Natural killer cell (primary cell): ENCODE data around the gene CD1D. TPM values are rescaled to one million over a fixed set of nuclear protein-coding genes. Genes with fewer than 3 reads are reported as not detected.

ENCODE experiments used
- ATAC-seq, 3 donors: fragments of 150-1000 bp in 2 of 3; fragments of 200-7000 bp in 1 of 3; cut with Tn5 transposase; 1 replicate in 1 of 3; 2 replicates in 2 of 3; pipeline ENCODE4 v1.10.0; 2021; ENCODE audit warnings: mild to moderate bottlenecking in 2 of 3, moderate library complexity in 2 of 3
- DNase-seq, 2 donors: peaks; one replicate each; pipeline versions ENCODE4 v3.0.0 to v3.0.0-alpha.2; 2013 to 2021; ENCODE audit warnings: mixed read lengths in 1 of 2
- H3K27ac ChIP-seq: one replicate; pipeline ENCODE4 v1.5.1; 2013; ENCODE audit warnings: mild to moderate bottlenecking, low read length
- H3K27me3 ChIP-seq: one replicate; pipeline ENCODE4 v1.6.1; 2013; ENCODE audit warnings: low read length; ENCODE audit not compliant: control insufficient read depth, insufficient read depth
- H3K36me3 ChIP-seq: one replicate; pipeline ENCODE4 v1.6.1; 2013; ENCODE audit warnings: low read length; ENCODE audit not compliant: control insufficient read depth, insufficient read depth
- H3K4me1 ChIP-seq: one replicate; pipeline ENCODE4 v1.6.1; 2013; ENCODE audit warnings: low read length; ENCODE audit not compliant: control insufficient read depth, insufficient read depth
- H3K4me3 ChIP-seq: one replicate; pipeline ENCODE4 v1.5.1; 2013; ENCODE audit warnings: low read length
- H3K9me3 ChIP-seq: one replicate; pipeline ENCODE4 v1.6.1; 2013; ENCODE audit warnings: low read length; ENCODE audit not compliant: control insufficient read depth, insufficient read depth
- H3K27ac Mint-ChIP-seq, 2 donors: one replicate each; pipeline ENCODE4 v1.8.0; 2022; ENCODE audit warnings: mild to moderate bottlenecking in 2 of 2, mixed read lengths in 2 of 2, moderate library complexity in 1 of 2
- H3K27me3 Mint-ChIP-seq, 2 donors: one replicate each; pipeline ENCODE4 v1.8.0; 2022; ENCODE audit warnings: low read depth in 2 of 2, mixed read lengths in 2 of 2
- H3K36me3 Mint-ChIP-seq: one replicate; pipeline ENCODE4 v1.8.0; 2022; ENCODE audit warnings: mixed read lengths
- H3K4me1 Mint-ChIP-seq, 2 donors: one replicate each; pipeline ENCODE4 v1.8.0; 2022; ENCODE audit warnings: mixed read lengths in 2 of 2
- H3K4me3 Mint-ChIP-seq: one replicate; pipeline ENCODE4 v1.8.0; 2022; ENCODE audit warnings: mild to moderate bottlenecking, moderate library complexity, mixed read lengths
- H3K9me3 Mint-ChIP-seq, 2 donors: one replicate each; pipeline ENCODE4 v1.8.0; 2022; ENCODE audit warnings: mixed read lengths in 2 of 2
- CTCF ChIP-seq: fragments of 200-600 bp; IDR thresholded peaks from one replicate; pipeline ENCODE4 v1.8.0; 2022; ENCODE audit warnings: antibody characterized with exemption
- WGBS: methylation state at CpG from one replicate; pipeline ENCODE4 v1.1.7; 2013; ENCODE audit warnings: missing lambda C conversion rate; ENCODE audit not compliant: insufficient coverage; 5-methylcytosine and 5-hydroxymethylcytosine counted together
- intact Hi-C: fragments of 100-400 bp; cut with micrococcal nuclease; formaldehyde crosslinking; loops from one replicate; pipeline ENCODE4 v1.14.2; 2022
- total RNA-seq, 4 donors: library from RNA; stranded (reverse); fragments of 120-200 nt in 1 of 4; gene quantifications; one replicate each; pipeline versions ENCODE4 v1.2.3 to v1.2.4, GENCODE V29; 2013 to 2022

Gene CD1D
- total RNA-seq, 3 donors from 2014 or later (not counting 1 experiment from before 2014, with no cell fraction given): 0.48 to 1.5 (median 0.52) TPM

GRCh38 chr1:158147869-158148268 is 32.8 kb upstream of the CD1D start:
- 77% methylated on average over 3 of the region's 3 CpGs for WGBS
- TF ChIP-seq CTCF: no peak
- Mint-ChIP-seq H3K27ac (peak overlapping the region in 1 of 2 donors; percentile 89), H3K4me3 (peak overlapping the region; percentile 55), H3K36me3 (no peaks in the 10 kb centered on the region), H3K27me3 (peaks cover 2 to 6% of the 10 kb centered on the region in 2 donors), H3K4me1 (peaks cover 30 to 35% of the 10 kb centered on the region in 2 donors), H3K9me3 (no peaks in the 10 kb centered on the region)
- DNase-seq: no peak
- Histone ChIP-seq H3K4me1 (peaks cover 17% of the 10 kb centered on the region), H3K9me3 (no peaks in the 10 kb centered on the region), H3K4me3 (no peak overlapping the region), H3K36me3 (no peaks in the 10 kb centered on the region), H3K27me3 (no peaks in the 10 kb centered on the region), H3K27ac (no peak overlapping the region)
- intact Hi-C loops: no loop called here
- ATAC-seq: no peak

DNA sequence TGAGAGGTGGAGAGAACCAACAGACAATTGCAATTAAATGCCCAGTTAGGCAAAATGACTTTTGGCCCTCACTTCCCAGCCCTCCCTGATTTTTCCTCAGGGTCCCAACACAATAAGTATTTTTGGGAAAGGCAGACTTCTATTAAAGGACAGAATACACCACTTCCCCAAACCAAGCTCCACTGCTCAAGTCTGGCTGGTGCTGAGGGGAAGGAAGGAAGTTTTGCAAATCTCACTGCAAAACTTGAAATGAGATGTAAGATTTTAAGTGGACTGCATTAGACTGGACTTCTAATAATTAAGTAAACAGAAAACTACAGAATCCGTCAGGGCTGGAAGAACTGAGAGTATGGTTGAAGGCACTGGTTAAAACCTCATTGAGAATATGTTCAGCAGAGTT is 32.2 kb upstream of the CD1D start:
- WGBS: 28% methylated on average over 1 of the region's 1 CpG
- no peaks in the 10 kb centered on the region for H3K9me3 ChIP-seq
- Mint-ChIP-seq H3K4me1 (peaks cover 30 to 35% of the 10 kb centered on the region in 2 donors), H3K27me3 (peaks cover 5 to 12% of the 10 kb centered on the region in 2 donors), H3K4me3 (peak overlapping the region; percentile 99), H3K36me3 (no peaks in the 10 kb centered on the region), H3K27ac (peak overlapping the region; percentile 89 to 93), H3K9me3 (no peaks in the 10 kb centered on the region)
- intact Hi-C loops: no loop called here
- ATAC-seq (peak in 1 of 3 donors; percentile 38), DNase-seq (no peak)
- no peaks in the 10 kb centered on the region for H3K27me3 ChIP-seq
- H3K4me3 ChIP-seq: no peak overlapping the region
- no peak for TF ChIP-seq CTCF
- H3K36me3 ChIP-seq: no peaks in the 10 kb centered on the region
- peaks cover 17% of the 10 kb centered on the region for H3K4me1 ChIP-seq
- no peak overlapping the region for H3K27ac ChIP-seq

DNA sequence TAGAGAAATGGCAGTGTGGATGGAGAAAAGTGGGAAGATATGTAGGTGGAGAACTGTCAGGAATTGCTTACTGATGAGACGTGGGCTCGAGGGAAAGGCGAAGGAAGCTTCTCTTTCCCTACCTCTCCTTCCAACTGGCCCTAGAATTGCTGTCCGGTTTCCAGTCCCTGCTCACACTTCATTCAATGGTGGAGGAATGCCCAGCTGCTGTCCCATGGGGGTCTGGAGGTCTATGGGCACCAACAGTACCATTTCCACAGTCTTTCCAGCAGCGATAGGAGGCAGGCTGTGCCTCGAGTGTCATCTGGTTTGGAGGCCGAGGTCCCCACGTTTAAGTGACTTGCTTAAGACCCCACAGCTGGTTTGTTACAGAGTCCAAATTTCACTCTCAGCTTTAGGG is 31.5 kb upstream of the CD1D start:
- H3K9me3 ChIP-seq: no peaks in the 10 kb centered on the region
- peak overlapping the region; percentile 89 to 93 for H3K27ac Mint-ChIP-seq
- TF ChIP-seq CTCF: no peak
- peak overlapping the region; percentile 76 for H3K4me3 ChIP-seq
- no peaks in the 10 kb centered on the region for H3K36me3 ChIP-seq
- H3K9me3 Mint-ChIP-seq: no peaks in the 10 kb centered on the region
- H3K36me3 Mint-ChIP-seq: no peaks in the 10 kb centered on the region
- peaks cover 12 to 19% of the 10 kb centered on the region in 2 donors for H3K27me3 Mint-ChIP-seq
- intact Hi-C loops: no loop called here
- H3K4me1 Mint-ChIP-seq: peaks cover 30 to 35% of the 10 kb centered on the region in 2 donors
- no peaks in the 10 kb centered on the region for H3K27me3 ChIP-seq
- H3K27ac ChIP-seq: peak overlapping the region; percentile 72
- H3K4me3 Mint-ChIP-seq: peak overlapping the region; percentile 99
- WGBS: 70% methylated on average over 8 of the region's 8 CpGs
- ATAC-seq: peak in 1 of 3 donors; percentile 8
- H3K4me1 ChIP-seq: peaks cover 17% of the 10 kb centered on the region
- DNase-seq: no peak
